IPS-15b (cell line): ENCODE data around the gene TNRC6C.
"Not testable (repeated sequence)": the region's sequence is repeated elsewhere in the genome, so short reads cannot be mapped to it uniquely, and the experiment has no call there.

Source experiments
- H3K27me3 ChIP-seq: one replicate; pipeline ENCODE4 v1.6.1; 2013; ENCODE audit warnings: low read length; ENCODE audit not compliant: control insufficient read depth, insufficient read depth
- H3K36me3 ChIP-seq: one replicate; pipeline ENCODE4 v1.6.1; 2013; ENCODE audit warnings: low read length; ENCODE audit not compliant: control insufficient read depth, insufficient read depth
- H3K4me1 ChIP-seq: one replicate; pipeline ENCODE4 v1.6.1; 2013; ENCODE audit warnings: mild to moderate bottlenecking, low read length; ENCODE audit not compliant: control insufficient read depth, insufficient read depth
- H3K4me3 ChIP-seq: one replicate; pipeline ENCODE4 v1.5.1; 2013; ENCODE audit warnings: low read depth, low read length
- H3K9ac ChIP-seq: one replicate; pipeline ENCODE4 v1.6.1; 2013; ENCODE audit warnings: low read depth, mild to moderate bottlenecking, low read length
- H3K9me3 ChIP-seq: one replicate; pipeline ENCODE4 v1.6.1; 2013; ENCODE audit warnings: mild to moderate bottlenecking, low read length; ENCODE audit not compliant: control insufficient read depth, insufficient read depth

The TNRC6C gene

DNA sequence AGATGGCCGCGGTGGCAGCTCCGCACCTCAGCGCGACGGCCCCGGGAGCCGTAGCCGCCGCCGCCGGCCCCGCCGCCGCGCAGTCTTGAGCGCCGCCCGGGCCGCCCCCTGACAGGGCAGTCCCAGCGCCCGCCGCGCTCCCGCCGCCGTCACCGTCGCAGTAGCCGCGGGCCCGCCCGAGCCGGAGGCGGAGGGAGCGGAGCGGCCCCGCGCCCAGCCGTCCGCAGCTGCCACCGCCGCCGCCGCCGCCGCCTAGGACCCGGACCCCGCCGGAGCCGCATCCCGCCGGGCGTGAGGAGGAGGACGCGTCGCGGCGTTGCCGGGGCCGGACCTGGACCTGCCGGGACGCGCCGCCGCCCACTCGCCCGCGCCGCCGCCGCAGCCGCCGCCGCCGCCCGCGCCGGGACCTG, 218 bp downstream of the TNRC6C start:
- no peak overlapping the region for H3K4me3 ChIP-seq
- peaks cover 14% of the 10 kb centered on the region for H3K4me1 ChIP-seq
- H3K9ac ChIP-seq, result no peak overlapping the region
- H3K36me3 ChIP-seq, result no peaks in the 10 kb centered on the region
- no peaks in the 10 kb centered on the region for H3K9me3 ChIP-seq
- peaks cover 46% of the 10 kb centered on the region for H3K27me3 ChIP-seq

DNA sequence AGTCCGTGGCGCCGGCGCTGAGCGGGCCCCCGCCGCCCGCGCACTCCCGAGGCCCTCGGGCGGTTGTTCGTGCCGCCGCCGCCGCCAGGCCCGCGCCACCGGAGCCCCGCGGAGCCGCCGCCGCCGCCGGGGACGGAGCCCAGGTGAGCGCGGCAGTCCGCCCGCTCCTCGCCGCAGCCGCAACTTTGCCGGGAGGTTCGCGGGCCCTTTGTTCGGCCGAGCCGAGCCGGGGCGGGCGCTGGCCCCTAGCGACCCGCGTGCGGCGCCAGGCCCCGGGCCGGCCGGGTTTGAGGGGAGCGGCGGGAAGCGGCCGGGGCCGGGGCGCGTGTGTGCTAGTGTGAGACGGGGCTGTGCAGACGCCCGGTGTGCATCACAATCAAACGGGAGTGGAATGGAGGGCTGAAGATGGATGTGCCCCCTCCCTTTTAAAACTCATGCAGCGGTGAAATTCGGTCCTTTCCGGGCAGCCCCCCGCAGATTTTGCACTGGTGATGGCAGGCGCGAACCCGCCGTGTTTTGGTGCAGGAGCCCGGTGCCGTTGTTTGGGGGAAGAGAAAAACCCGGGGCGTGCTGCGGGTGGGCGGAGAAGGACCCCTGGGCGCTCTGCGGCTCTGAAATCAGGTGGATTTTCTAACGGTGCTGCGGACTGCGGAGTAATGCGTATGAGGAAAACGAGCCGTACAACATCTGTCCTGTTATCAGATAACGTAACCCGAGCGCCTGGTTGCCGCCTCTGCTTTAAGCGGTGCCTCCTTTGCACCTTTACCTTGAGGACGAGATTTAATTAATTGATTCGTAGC, 823 bp downstream of the TNRC6C start:
- Histone ChIP-seq H3K27me3 (peaks cover 45% of the 10 kb centered on the region), H3K9ac (no peak overlapping the region), H3K4me3 (peak overlapping the region; percentile 83), H3K9me3 (no peaks in the 10 kb centered on the region), H3K4me1 (peaks cover 14% of the 10 kb centered on the region), H3K36me3 (no peaks in the 10 kb centered on the region)

DNA sequence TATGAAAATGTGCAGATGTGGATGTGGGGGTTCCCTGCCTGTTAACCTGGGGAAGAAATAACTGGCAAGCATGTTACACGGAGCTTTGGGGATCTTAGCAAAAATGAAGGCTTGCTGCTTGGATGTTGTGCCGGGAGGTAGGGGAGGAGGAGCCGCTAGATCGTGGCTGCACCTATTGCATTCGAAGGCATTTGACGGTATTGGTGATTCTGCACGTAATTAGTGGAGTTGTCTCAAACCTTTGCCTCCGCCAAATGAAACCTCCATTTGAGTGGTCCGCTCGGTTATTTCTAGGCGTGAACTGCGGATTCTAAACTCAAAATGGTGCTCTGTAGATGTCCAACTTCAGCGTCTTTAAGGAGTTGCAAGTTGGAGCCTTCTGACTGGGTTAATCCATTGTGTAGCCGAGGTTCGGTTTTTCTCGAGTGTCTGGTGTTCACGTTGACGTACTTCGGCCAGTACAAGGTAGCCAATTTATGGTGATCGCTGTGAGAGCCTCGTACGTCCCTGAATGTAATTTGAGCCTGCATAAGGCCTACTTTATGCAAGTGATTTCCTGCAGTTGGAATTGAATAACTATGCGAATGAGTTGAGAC, 1.5 kb downstream of the TNRC6C start:
- Histone ChIP-seq H3K4me1 (peaks cover 14% of the 10 kb centered on the region), H3K9me3 (no peaks in the 10 kb centered on the region), H3K27me3 (peaks cover 38% of the 10 kb centered on the region), H3K4me3 (peak overlapping the region; percentile 83), H3K36me3 (no peaks in the 10 kb centered on the region), H3K9ac (peak overlapping the region; percentile 65)

DNA sequence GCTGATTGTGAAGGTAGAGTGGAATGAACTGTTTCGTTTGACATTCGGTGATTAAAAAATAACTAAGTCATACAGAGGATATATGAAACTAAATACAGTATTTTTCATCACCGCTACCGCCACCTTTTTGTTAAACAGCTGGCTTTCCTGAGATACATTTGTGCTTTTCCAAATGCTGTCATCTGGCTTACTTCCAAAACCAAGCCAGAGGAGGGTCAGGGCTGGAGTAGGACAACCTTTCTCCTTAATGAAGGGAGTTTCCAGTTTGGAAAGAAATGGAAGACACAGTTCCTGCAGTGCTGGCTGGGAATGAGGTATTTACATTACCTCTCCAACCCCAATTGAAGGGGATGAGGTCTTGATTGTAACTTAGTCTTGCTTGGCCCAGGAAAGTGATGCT, 3.2 kb downstream of the TNRC6C start:
- Histone ChIP-seq H3K4me3 (no peak overlapping the region), H3K36me3 (no peaks in the 10 kb centered on the region), H3K4me1 (peaks cover 14% of the 10 kb centered on the region), H3K9ac (no peak overlapping the region), H3K9me3 (no peaks in the 10 kb centered on the region), H3K27me3 (peaks cover 21% of the 10 kb centered on the region)

DNA sequence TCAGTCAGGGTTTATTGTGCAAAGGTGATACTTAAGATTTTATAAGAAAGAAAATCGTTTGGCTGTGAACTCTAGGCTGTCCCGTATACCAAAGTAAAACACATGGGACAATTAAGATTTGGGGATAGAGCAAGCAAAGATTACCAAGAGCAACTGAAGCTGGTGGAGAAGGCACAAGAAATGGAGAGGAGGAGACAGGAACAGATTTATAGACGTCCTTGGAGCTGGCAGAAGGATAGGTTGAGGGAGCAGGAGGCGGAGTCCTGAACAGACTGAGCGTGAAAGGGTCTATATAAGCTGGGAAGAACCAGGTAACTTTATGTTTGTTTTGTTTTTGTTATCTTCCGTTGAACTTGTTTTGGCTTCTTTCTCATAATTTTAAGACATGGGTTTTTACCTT, 3.8 kb downstream of the TNRC6C start:
- Histone ChIP-seq H3K9ac (no peak overlapping the region), H3K4me3 (no peak overlapping the region), H3K27me3 (peaks cover 15% of the 10 kb centered on the region), H3K36me3 (no peaks in the 10 kb centered on the region), H3K4me1 (peaks cover 11% of the 10 kb centered on the region), H3K9me3 (no peaks in the 10 kb centered on the region)

DNA sequence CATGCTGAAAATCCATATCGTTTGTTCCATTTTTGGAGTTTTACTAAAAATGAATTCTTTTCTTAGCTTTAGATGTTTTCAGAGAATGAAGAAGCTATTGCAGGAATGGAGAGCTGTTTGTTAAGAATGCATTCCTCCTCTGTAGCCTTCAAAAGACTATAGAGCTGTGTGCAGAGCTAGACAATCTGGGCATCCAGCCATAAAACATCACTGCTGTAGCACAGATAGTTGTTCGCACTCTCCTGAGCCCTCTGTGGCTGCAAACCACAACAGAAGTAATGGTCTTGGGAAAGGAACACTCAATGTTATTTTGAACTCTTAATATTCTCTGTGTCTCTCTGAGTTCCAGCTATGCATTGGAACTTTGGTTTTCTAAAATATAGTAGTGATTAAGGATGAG, 4.9 kb downstream of the TNRC6C start:
- Histone ChIP-seq H3K4me1 (peaks cover 10% of the 10 kb centered on the region), H3K36me3 (no peaks in the 10 kb centered on the region), H3K27me3 (peaks cover 12% of the 10 kb centered on the region), H3K4me3 (no peak overlapping the region), H3K9me3 (no peaks in the 10 kb centered on the region), H3K9ac (no peak overlapping the region)

GRCh38 chr17:77965352-77965751, 6.8 kb downstream of the TNRC6C start:
- Histone ChIP-seq H3K4me1 (peaks cover 7% of the 10 kb centered on the region), H3K36me3 (no peaks in the 10 kb centered on the region), H3K27me3 (peaks cover 4% of the 10 kb centered on the region), H3K9ac (no peak overlapping the region), H3K4me3 (no peak overlapping the region), H3K9me3 (no peaks in the 10 kb centered on the region)

DNA sequence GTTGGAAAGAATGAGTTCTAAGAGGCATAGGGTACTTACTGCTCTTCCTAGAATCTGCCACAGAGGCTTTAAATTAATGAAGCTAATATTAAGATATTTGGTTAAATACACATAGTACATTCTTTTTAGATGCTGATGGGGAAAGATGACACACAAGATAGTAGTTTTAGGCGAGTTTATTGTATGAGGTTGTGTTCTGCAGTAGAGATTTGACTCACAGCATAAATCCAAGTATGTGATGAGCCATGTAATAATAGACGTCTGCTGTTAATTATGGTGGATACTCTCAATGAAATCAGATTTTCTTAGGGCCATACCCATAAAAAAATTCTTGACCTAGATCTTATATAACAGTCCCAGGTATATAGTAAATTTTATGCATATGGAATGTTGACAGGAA, 8.0 kb downstream of the TNRC6C start:
- H3K4me3 ChIP-seq, result no peak overlapping the region
- H3K4me1 ChIP-seq, result peaks cover 3% of the 10 kb centered on the region
- H3K9ac ChIP-seq, result no peak overlapping the region
- H3K27me3 ChIP-seq, result no peaks in the 10 kb centered on the region
- H3K9me3 ChIP-seq, result no peaks in the 10 kb centered on the region
- H3K36me3 ChIP-seq, result no peaks in the 10 kb centered on the region

DNA sequence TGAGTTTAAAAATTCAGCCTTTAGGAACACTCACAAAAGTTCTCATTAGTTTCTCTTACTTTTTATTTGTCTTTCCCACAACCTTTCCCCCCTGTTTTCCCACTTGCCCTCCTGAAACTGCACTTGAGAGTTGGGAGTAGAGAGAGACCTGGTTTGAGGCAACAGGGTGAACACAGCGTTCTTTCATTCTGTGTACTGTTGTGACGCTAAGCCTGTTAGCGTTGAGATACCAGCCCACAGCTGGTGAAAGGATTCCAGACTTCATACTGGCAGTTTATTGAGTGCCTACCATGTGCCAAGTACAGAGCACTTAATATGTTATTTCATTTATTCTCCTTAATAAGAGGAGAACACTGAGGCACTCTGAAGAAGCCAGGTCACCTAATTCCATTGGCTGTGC, 10.3 kb downstream of the TNRC6C start:
- no peaks in the 10 kb centered on the region for H3K27me3 ChIP-seq
- no peaks in the 10 kb centered on the region for H3K36me3 ChIP-seq
- peaks cover 6% of the 10 kb centered on the region for H3K4me1 ChIP-seq
- H3K9me3 ChIP-seq, result no peaks in the 10 kb centered on the region
- H3K4me3 ChIP-seq, result no peak overlapping the region
- no peak overlapping the region for H3K9ac ChIP-seq

GRCh38 chr17:77972271-77972670, 13.8 kb downstream of the TNRC6C start:
- H3K36me3 ChIP-seq, H3K9ac ChIP-seq, H3K9me3 ChIP-seq, H3K27me3 ChIP-seq, H3K4me3 ChIP-seq: not testable (repeated sequence)
- H3K4me1 ChIP-seq, result peaks cover 11% of the 10 kb centered on the region

GRCh38 chr17:77973953-77974352, 15.4 kb downstream of the TNRC6C start:
- Histone ChIP-seq H3K9me3 (no peaks in the 10 kb centered on the region), H3K36me3 (no peaks in the 10 kb centered on the region), H3K27me3 (no peaks in the 10 kb centered on the region), H3K4me1 (peaks cover 17% of the 10 kb centered on the region), H3K9ac (no peak overlapping the region), H3K4me3 (no peak overlapping the region)

DNA sequence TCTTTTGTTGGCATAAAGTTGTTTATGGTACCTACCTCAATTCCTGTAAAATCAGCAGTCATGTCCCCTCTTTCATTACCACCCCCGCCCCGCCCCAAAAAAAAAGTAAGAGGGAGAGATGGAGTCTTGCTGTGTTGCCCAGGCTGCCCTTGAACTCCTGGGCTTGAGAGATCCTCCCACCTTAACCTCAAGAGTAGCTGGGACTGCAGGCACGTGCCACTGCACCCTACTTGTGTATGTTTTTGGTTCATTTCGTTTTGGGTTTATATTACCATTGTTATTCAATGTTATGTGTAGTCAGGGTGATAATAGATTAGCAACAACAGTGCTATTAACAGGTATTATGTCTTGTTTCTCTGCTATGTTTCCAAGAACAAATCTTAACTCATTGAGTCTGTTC, 15.9 kb downstream of the TNRC6C start:
- Histone ChIP-seq H3K9me3 (no peaks in the 10 kb centered on the region), H3K36me3 (no peaks in the 10 kb centered on the region), H3K27me3 (no peaks in the 10 kb centered on the region), H3K9ac (no peak overlapping the region), H3K4me1 (peaks cover 17% of the 10 kb centered on the region), H3K4me3 (no peak overlapping the region)
